ENCODE data around the gene DNAH5.

Gene DNAH5

GRCh38 chr5:13643196-13643595 is 301.3 kb downstream of the DNAH5 start:
- H3K27me3 ChIP-seq (ENCODE audit: insufficient read depth, low read length): no peaks in the 10 kb centered on the region
- no peaks in the 10 kb centered on the region for H3K79me2 ChIP-seq (ENCODE audit: insufficient read depth, low read length)
- no peak overlapping the region for H3K4me2 ChIP-seq (ENCODE audit: low read length)
- H3K36me3 ChIP-seq (ENCODE audit: insufficient read depth, low read length): no peaks in the 10 kb centered on the region
- H2AFZ ChIP-seq (ENCODE audit: low read length): no peak overlapping the region
- H3K9me2 ChIP-seq (ENCODE audit: low read depth, low read length): no peaks in the 10 kb centered on the region
- no peak overlapping the region for H3K4me3 ChIP-seq (ENCODE audit: low read depth, low read length, poor library complexity, severe bottlenecking)
- H3F3A ChIP-seq (ENCODE audit: insufficient read depth, low read length): no peaks in the 10 kb centered on the region
- H3K9ac ChIP-seq (ENCODE audit: low read length): no peak overlapping the region
- H4K20me1 ChIP-seq (ENCODE audit: insufficient read depth, low read length): no peaks in the 10 kb centered on the region
- H3K9me3 ChIP-seq (ENCODE audit: low read length): no peaks in the 10 kb centered on the region
- no peak overlapping the region for H3K27ac ChIP-seq (ENCODE audit: low read depth, low read length, poor library complexity, severe bottlenecking)
- TF ChIP-seq EZH2 (IDR thresholded peaks at IDR 0.05; ENCODE audit: borderline replicate concordance, low read length): no peak
- no peak for TF ChIP-seq CTCF (IDR thresholded peaks at IDR 0.05; ENCODE audit: low read length)
- H3K4me1 ChIP-seq (ENCODE audit: insufficient read depth, low read length, severe bottlenecking): no peaks in the 10 kb centered on the region
